SJCRH30 (cell line): ENCODE measurements around the gene SEMA4D. TPM values are rescaled to one million over a fixed set of nuclear protein-coding genes. Genes with fewer than 3 reads are reported as not detected.
A peak's percentile ranks its signal among the peaks of the same experiment; 100 is the strongest.

Experiments used
- DNase-seq, 2 experiments: peaks; one replicate each; pipeline ENCODE4 v3.0.0-alpha.2; 2015 to 2020
- H3K27ac ChIP-seq: fragments of 250-450 bp; sonication (Bioruptor Pico); 2 replicates; pipeline ENCODE4 v1.5.1; 2020; ENCODE audit warnings: mild to moderate bottlenecking, moderate library complexity
- H3K27me3 ChIP-seq: fragments of 250-450 bp; sonication (Bioruptor Pico); 2 replicates; pipeline ENCODE4 v1.5.1; 2020; ENCODE audit warnings: mild to moderate bottlenecking, moderate library complexity
- H3K36me3 ChIP-seq: fragments of 250-450 bp; sonication (Bioruptor Pico); 2 replicates; pipeline ENCODE4 v1.5.1; 2020; ENCODE audit warnings: mild to moderate bottlenecking, moderate library complexity
- H3K4me1 ChIP-seq: fragments of 250-450 bp; sonication (Bioruptor Pico); 2 replicates; pipeline ENCODE4 v1.5.1; 2020; ENCODE audit warnings: mild to moderate bottlenecking, moderate library complexity
- H3K4me3 ChIP-seq: fragments of 250-450 bp; sonication (Bioruptor Pico); 2 replicates; pipeline ENCODE4 v1.5.1; 2020; ENCODE audit warnings: mild to moderate bottlenecking, moderate library complexity
- H3K9me3 ChIP-seq: fragments of 250-450 bp; sonication (Bioruptor Pico); replicated peaks from 2 replicates; pipeline ENCODE4 v1.5.1; 2020; ENCODE audit warnings: mild to moderate bottlenecking, moderate library complexity
- total RNA-seq: library from RNA; depleted of rRNA; stranded (reverse); fragments of >200 nt; shearing (Covaris generic); gene quantifications from 2 replicates; pipeline ENCODE4 v1.2.3, GENCODE V29; 2014

The SEMA4D gene
- total RNA-seq, 1 experiment from 2014 or later = not detected

- H3K4me3 ChIP-seq = no peak overlapping the region
- no peaks in the 10 kb centered on the region for H3K4me1 ChIP-seq
- peaks cover 6% of the 10 kb centered on the region; the same call in 1 of the 2 replicates for H3K27me3 ChIP-seq
- no peaks in the 10 kb centered on the region for H3K9me3 ChIP-seq
- H3K36me3 ChIP-seq = no peaks in the 10 kb centered on the region
- DNase-seq = no peak
- H3K27ac ChIP-seq = no peak overlapping the region
These were observed 3.5 kb upstream of the SEMA4D start for GRCh38 chr9:89501311-89501898.

GRCh38 chr9:89500008-89500407 lies 2.1 kb upstream of the SEMA4D start:
- Histone ChIP-seq H3K27me3 (peaks cover 6% of the 10 kb centered on the region; the same call in 1 of the 2 replicates), H3K9me3 (no peaks in the 10 kb centered on the region), H3K4me3 (no peak overlapping the region), H3K36me3 (no peaks in the 10 kb centered on the region), H3K4me1 (no peaks in the 10 kb centered on the region), H3K27ac (no peak overlapping the region)
- DNase-seq = no peak

- Histone ChIP-seq H3K4me3 (no peak overlapping the region), H3K27me3 (peaks cover 6% of the 10 kb centered on the region; the same call in 1 of the 2 replicates), H3K4me1 (no peaks in the 10 kb centered on the region), H3K36me3 (no peaks in the 10 kb centered on the region), H3K9me3 (no peaks in the 10 kb centered on the region), H3K27ac (no peak overlapping the region)
- DNase-seq = no peak
These were observed 1.1 kb upstream of the SEMA4D start for GRCh38 chr9:89498852-89499480.

GRCh38 chr9:89497257-89497963 lies 503 bp downstream of the SEMA4D start:
- Histone ChIP-seq H3K9me3 (no peaks in the 10 kb centered on the region), H3K4me3 (no peak overlapping the region), H3K36me3 (no peaks in the 10 kb centered on the region), H3K4me1 (no peaks in the 10 kb centered on the region), H3K27me3 (peaks cover 12% of the 10 kb centered on the region; the same call in 1 of the 2 replicates), H3K27ac (no peak overlapping the region)
- no peak for DNase-seq

- DNase-seq = no peak
- H3K27me3 ChIP-seq = peaks cover 14% of the 10 kb centered on the region; the same call in 1 of the 2 replicates
These were observed 1.2 kb downstream of the SEMA4D start for GRCh38 chr9:89496645-89497256.

GRCh38 chr9:89495824-89496560 lies 1.9 kb downstream of the SEMA4D start:
- Histone ChIP-seq H3K27me3 (peaks cover 11% of the 10 kb centered on the region; the same call in 1 of the 2 replicates), H3K4me3 (no peak overlapping the region), H3K9me3 (no peaks in the 10 kb centered on the region), H3K4me1 (no peaks in the 10 kb centered on the region), H3K36me3 (no peaks in the 10 kb centered on the region), H3K27ac (no peak overlapping the region)
- DNase-seq = no peak

More at GRCh38 chr9:89496645-89497256, 1.2 kb downstream of the SEMA4D start:
- Histone ChIP-seq H3K9me3 (no peaks in the 10 kb centered on the region), H3K4me3 (no peak overlapping the region), H3K4me1 (no peaks in the 10 kb centered on the region), H3K27ac (no peak overlapping the region), H3K36me3 (no peaks in the 10 kb centered on the region)

- DNase-seq = no peak
- H3K36me3 ChIP-seq = no peaks in the 10 kb centered on the region
- H3K9me3 ChIP-seq = no peaks in the 10 kb centered on the region
- H3K4me1 ChIP-seq = peaks cover under 1% of the 10 kb centered on the region
- no peak overlapping the region for H3K4me3 ChIP-seq
- peaks cover 16% of the 10 kb centered on the region for H3K27me3 ChIP-seq
- H3K27ac ChIP-seq = no peak overlapping the region
These were observed 3.7 kb downstream of the SEMA4D start for GRCh38 chr9:89494199-89494598.

GRCh38 chr9:89493671-89494070 lies 4.2 kb downstream of the SEMA4D start:
- H3K27ac ChIP-seq = no peak overlapping the region
- H3K4me1 ChIP-seq = peaks cover 6% of the 10 kb centered on the region
- no peak overlapping the region for H3K4me3 ChIP-seq
- no peaks in the 10 kb centered on the region for H3K36me3 ChIP-seq
- peaks cover 19% of the 10 kb centered on the region for H3K27me3 ChIP-seq
- no peaks in the 10 kb centered on the region for H3K9me3 ChIP-seq
- no peak for DNase-seq

GRCh38 chr9:89493181-89493580 lies 4.7 kb downstream of the SEMA4D start:
- H3K4me1 ChIP-seq = peaks cover 6% of the 10 kb centered on the region
- no peak overlapping the region for H3K27ac ChIP-seq
- H3K9me3 ChIP-seq = no peaks in the 10 kb centered on the region
- H3K4me3 ChIP-seq = no peak overlapping the region
- peaks cover 22% of the 10 kb centered on the region for H3K27me3 ChIP-seq
- no peak for DNase-seq
- no peaks in the 10 kb centered on the region for H3K36me3 ChIP-seq

GRCh38 chr9:89492586-89492985 lies 5.3 kb downstream of the SEMA4D start:
- no peak overlapping the region for H3K27ac ChIP-seq
- no peak for DNase-seq
- peaks cover 22% of the 10 kb centered on the region for H3K27me3 ChIP-seq
- no peak overlapping the region for H3K4me3 ChIP-seq
- no peaks in the 10 kb centered on the region for H3K36me3 ChIP-seq
- no peaks in the 10 kb centered on the region for H3K9me3 ChIP-seq
- H3K4me1 ChIP-seq = peaks cover 6% of the 10 kb centered on the region

- H3K4me1 ChIP-seq = peaks cover 6% of the 10 kb centered on the region
- H3K9me3 ChIP-seq = no peaks in the 10 kb centered on the region
- no peak for DNase-seq
- H3K27me3 ChIP-seq = peaks cover 22% of the 10 kb centered on the region
- H3K4me3 ChIP-seq = no peak overlapping the region
- H3K36me3 ChIP-seq = no peaks in the 10 kb centered on the region
- H3K27ac ChIP-seq = no peak overlapping the region
These were observed 6.2 kb downstream of the SEMA4D start for GRCh38 chr9:89491694-89492093.

GRCh38 chr9:89489548-89490530 lies 8.1 kb downstream of the SEMA4D start:
- Histone ChIP-seq H3K36me3 (no peaks in the 10 kb centered on the region), H3K4me3 (no peak overlapping the region), H3K4me1 (peaks cover 6% of the 10 kb centered on the region), H3K27me3 (peaks cover 28% of the 10 kb centered on the region), H3K27ac (no peak overlapping the region), H3K9me3 (0 out of 2 replicates have a peak, but pooled peaks cover 3% of the 10 kb centered on the region)
- no peak for DNase-seq

- Histone ChIP-seq H3K4me1 (peaks cover 6% of the 10 kb centered on the region), H3K9me3 (0 out of 2 replicates have a peak, but pooled peaks cover 3% of the 10 kb centered on the region), H3K27me3 (peaks cover 28% of the 10 kb centered on the region), H3K27ac (no peak overlapping the region), H3K36me3 (no peaks in the 10 kb centered on the region), H3K4me3 (no peak overlapping the region)
- DNase-seq = peak in 1 of 2 experiments; percentile 32
These were observed 9.0 kb downstream of the SEMA4D start for GRCh38 chr9:89488936-89489335.
